Ovary (tissue), 3 donors: Measurements from ENCODE around the gene MEAK7.

ENCODE experiments used
- EP300 ChIP-seq: sonication (generic); formaldehyde crosslinking; IDR thresholded peaks from one replicate; pipeline ENCODE4 v1.6.1; 2017; ENCODE audit warnings: antibody characterized with exemption
- POLR2A ChIP-seq: fragments of 450-650 bp; IDR thresholded peaks from one replicate; pipeline ENCODE4 v1.6.1; 2017; ENCODE audit warnings: antibody characterized with exemption, mild to moderate bottlenecking, moderate library complexity
- TF ChIP-seq, protein P1 (sequence below), 3 donors: fragments of 450-650 bp in 2 of 3; fragments of 200-600 bp in 1 of 3; IDR thresholded peaks; one replicate each; pipeline versions ENCODE4 v1.5.1 to v1.8.0; 2016 to 2022; ENCODE audit warnings: antibody characterized with exemption in 3 of 3, mild to moderate bottlenecking in 1 of 3
- donor health status: DM: no; HTN: no; CAD: no.

DNA sequence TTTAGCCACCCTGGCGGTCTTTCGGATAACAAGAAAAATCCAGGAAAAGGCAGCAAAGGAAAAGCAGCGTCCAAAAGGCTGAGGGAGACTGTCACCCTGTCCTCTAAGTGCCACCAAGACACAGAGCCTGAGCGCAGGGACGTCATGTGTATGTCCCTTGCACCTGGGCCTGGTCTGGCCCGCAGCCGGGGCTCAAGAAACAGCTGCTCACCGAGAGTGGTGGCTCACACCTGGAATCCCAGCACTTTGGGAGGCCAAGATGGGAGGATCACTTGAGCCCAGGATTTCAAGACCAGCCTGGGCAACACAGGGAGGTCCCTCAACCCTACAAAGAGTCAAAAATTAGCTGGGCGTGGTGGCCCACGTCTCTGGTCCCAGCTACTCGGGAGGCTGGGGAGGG lies 9.2 kb upstream of the MEAK7 start:
- TF ChIP-seq, protein P1, sequence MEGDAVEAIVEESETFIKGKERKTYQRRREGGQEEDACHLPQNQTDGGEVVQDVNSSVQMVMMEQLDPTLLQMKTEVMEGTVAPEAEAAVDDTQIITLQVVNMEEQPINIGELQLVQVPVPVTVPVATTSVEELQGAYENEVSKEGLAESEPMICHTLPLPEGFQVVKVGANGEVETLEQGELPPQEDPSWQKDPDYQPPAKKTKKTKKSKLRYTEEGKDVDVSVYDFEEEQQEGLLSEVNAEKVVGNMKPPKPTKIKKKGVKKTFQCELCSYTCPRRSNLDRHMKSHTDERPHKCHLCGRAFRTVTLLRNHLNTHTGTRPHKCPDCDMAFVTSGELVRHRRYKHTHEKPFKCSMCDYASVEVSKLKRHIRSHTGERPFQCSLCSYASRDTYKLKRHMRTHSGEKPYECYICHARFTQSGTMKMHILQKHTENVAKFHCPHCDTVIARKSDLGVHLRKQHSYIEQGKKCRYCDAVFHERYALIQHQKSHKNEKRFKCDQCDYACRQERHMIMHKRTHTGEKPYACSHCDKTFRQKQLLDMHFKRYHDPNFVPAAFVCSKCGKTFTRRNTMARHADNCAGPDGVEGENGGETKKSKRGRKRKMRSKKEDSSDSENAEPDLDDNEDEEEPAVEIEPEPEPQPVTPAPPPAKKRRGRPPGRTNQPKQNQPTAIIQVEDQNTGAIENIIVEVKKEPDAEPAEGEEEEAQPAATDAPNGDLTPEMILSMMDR (IDR thresholded peaks at IDR 0.05): no peak
- TF ChIP-seq EP300: no peak
- TF ChIP-seq POLR2A: no peak
